ENCODE results near the gene PPP1R1A. TPM values are rescaled to one million over a fixed set of nuclear protein-coding genes. Genes with fewer than 3 reads are reported as not detected.

The PPP1R1A gene
- total RNA-seq, 2 donors from 2014 or later = 2.5 TPM; not detected in 1

DNA sequence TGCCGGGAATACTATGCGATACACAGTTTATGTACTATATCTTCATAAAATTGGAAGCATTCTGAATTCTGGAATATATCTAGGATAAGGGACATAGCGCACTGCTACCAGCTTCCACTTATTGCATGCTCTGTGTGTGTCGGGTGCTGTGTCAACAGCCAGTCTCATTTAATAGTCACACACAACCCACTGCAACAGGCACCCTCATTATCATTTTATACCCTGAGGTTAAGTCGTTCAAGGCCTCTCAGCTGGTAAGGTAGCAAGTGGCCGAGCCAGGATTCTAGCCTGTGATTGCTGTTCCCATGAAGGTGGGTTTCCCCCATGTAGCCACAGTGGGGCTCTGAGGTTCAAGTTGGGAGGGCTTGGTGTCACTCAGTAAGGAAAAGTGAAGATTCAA lies 7.0 kb downstream of the PPP1R1A start:
- no peak for DNase-seq
- ATAC-seq = no peak
- intact Hi-C loops (cut with DNase I, micrococcal nuclease) = no loop called here

DNA sequence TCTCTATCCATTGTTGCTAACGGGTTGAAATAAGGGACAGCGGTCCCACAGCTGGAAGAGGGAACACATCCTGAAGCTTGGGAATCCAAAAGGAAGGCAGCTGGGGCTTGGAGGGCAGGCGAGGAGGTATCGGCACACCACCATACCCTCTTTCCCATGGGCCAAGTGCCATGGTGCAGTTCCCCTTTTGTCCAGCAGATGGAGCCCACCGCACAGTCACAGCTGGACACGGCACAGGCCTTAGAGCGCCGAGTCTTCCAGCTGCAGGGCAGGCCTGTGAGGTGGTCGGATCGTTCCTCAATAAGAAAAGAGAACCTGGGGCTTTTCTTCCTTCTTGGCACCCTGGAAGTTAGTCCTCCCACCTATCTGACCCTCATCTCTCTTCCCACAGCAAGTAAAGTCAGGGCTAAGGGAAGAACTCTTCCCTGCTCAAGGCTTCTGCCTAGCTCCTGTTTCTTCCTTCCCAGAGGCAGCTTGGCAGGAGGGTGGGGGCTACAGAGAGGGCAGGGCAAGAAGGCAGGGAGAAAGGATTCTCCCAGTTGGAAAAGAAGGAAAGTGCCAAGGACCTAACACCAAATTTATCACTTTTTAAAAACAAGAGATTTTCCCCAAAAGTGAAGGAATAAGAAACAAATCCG lies 8.6 kb downstream of the PPP1R1A start:
- peak; percentile 95 for ATAC-seq
- intact Hi-C loops (cut with DNase I, micrococcal nuclease) = no loop called here

DNA sequence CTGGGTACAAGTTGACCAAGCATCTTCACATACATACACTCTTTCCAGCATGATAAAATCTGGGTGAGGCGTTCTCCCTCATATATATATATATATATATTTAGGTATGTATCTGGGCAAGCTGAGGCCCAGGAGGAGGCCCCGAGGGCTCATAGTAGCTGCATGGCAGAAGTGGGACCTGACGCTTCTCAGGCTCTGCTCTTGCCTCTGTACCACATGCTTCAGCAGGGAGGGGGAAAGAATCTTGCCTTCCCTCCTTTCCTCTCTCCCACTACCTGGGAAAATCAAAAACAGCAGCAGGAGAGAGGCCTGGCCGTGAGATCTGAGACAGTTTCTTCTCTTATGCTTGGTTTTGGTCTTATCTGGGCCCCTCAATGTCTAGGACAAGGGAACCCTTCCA lies 9.2 kb downstream of the PPP1R1A start:
- ATAC-seq (no peak), DNase-seq (no peak)

More for the DNA sequence above, 8.6 kb downstream of the PPP1R1A start:
- peak; percentile 64 to 85 for DNase-seq

DNA sequence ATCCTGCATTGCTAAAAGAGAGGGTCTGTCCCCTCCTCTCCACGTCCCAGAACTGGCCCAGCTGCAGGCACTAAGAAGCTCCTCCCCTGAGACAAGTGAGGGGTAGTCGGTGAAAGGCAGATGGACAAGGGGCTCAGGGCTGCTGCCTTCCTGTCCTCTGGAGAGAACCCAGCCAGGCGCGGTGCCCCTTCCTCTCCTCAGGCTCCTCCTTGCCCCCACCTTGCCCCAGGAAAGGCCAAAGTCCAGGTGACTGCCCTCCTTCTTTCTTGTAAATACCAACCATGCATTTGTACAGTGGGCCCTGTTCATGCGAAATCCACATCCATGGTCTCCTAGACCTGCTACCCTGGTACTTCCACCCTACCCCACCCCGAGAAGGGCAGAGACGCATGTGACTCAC lies 9.7 kb downstream of the PPP1R1A start:
- no peak for ATAC-seq
- DNase-seq = no peak
- intact Hi-C loops (cut with DNase I, micrococcal nuclease) = no loop called here

More for the DNA sequence above, 9.2 kb downstream of the PPP1R1A start:
- intact Hi-C loops (cut with DNase I, micrococcal nuclease) = no loop called here

DNA sequence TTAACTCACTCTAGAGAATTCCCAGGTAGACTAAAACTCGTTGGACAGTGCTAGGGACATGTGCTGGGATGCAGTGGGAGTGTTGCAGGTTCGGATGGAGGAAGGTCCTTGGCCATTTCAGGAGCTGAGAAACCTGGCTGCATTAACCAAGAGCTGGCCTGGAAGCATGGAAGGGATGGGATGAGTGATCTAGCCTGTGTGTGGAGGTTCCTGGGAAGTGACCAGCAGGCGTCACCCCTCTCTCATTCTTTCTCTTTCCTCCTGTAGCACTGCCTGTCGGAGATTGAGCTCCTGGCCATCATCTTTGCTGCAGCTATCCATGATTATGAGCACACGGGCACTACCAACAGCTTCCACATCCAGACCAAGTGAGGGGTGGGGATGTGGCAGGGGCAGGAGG lies 15.6 kb downstream of the PPP1R1A start:
- ATAC-seq (no peak), DNase-seq (no peak)
- intact Hi-C loops (cut with DNase I, micrococcal nuclease) = no loop called here

DNA sequence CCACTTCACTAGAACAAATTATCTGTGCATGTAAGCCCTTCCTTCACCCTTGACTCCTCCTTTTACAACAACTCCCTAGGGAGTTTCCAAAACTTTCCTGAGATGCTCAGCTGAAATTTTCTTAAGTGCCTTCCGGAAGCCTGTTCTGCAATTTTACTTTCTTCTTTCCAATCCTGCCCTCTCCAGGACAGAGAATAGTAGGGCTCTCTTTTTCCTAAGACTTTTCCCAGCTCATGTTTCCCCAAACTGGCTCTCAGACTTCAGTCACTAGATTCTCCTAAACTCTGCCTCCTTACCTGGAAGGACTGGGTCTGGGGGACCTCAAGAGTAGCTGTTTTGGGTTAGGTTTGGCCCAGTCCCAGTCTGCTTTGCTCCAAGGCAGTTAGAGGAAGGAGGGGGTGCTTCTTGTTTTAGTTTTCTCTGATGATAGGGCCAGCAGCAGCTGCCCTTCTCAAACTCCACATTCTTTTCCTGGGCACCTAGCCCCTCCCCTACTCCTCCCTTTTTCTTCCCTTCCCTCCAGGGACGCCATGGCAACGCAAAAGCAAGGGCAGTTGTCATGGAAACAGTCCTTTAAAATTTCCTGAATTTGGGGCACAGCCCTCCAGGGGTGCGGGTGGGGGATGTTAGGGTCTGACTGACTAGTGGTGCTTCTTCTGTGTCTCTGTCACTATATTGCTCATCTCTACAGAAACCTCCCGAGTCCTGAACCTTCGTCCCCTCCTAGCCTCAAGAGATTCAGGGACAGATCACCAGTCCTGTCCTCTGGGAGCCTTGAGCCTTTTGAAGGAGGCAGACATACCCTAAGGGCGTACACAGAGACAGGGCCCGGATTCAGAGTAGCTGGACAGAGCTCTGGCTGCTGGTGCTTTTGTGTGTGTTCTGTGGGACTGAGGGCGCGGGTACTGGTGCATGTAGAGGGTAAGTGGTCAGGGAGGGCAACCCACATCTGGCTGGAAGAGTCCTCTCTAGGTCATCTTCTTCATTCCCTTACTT lies 17.0 kb downstream of the PPP1R1A start:
- no peak for DNase-seq
- no peak for ATAC-seq
- intact Hi-C loops (cut with DNase I, micrococcal nuclease) = no loop called here

DNA sequence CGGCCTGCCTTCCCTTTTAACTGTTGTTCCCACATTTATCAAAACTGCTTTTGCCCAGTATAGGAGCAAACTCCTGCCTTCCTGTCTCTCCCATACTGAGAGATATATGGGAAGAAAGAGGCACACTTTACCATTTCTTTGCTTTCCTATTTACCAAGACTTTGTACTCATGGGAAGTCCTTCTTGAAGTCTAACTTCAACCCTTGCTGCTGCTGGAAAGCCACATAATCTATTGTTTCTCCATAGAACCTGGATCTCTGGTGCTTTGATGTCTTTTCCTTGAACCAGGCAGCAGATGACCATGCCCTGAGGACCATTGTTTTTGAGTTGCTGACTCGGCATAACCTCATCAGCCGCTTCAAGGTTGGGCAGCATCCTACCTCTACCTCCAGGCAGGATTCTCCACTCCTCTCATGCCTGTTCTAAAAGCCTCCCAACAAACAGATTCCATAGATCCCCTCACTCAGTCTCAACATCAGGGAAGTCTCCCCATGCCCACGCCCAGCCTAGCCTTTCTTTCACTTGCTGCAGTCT lies 18.4 kb downstream of the PPP1R1A start:
- intact Hi-C loops (cut with DNase I, micrococcal nuclease) = no loop called here
- ATAC-seq = no peak
- DNase-seq = no peak

DNA sequence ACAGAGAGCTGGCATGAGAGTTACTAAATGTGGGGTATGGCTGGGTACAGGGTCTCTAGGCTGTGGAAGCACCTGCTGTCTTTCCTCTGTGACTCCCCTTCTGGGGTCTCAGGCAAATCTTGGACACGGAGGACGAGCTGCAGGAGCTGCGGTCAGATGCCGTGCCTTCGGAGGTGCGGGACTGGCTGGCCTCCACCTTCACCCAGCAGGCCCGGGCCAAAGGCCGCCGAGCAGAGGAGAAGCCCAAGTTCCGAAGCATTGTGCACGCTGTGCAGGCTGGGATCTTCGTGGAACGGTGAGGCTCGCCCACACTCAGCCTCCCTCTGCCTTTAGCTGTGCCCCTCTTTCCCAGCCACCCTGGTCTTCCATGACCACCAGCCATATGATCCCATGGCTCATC lies 19.4 kb downstream of the PPP1R1A start:
- DNase-seq (no peak), ATAC-seq (no peak)
- intact Hi-C loops (cut with DNase I, micrococcal nuclease) = no loop called here

DNA sequence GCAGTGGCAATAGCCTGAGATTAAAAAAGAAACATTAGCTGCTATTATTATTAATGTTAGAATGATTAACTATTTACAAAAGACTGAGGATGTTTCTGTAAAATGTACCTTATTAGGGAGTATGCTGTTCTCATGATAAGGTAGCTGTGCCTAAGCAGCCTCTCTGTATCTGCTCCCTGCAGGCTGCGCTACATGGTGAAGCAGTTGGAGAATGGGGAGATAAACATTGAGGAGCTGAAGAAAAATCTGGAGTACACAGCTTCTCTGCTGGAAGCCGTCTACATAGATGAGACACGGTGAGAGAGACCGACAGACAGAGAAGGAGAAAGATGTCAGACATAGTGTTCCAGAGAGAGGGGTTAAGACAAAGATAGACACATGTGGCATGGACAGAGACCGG lies 21.7 kb downstream of the PPP1R1A start:
- DNase-seq (no peak), ATAC-seq (no peak)
- intact Hi-C loops (cut with DNase I, micrococcal nuclease) = no loop called here

DNA sequence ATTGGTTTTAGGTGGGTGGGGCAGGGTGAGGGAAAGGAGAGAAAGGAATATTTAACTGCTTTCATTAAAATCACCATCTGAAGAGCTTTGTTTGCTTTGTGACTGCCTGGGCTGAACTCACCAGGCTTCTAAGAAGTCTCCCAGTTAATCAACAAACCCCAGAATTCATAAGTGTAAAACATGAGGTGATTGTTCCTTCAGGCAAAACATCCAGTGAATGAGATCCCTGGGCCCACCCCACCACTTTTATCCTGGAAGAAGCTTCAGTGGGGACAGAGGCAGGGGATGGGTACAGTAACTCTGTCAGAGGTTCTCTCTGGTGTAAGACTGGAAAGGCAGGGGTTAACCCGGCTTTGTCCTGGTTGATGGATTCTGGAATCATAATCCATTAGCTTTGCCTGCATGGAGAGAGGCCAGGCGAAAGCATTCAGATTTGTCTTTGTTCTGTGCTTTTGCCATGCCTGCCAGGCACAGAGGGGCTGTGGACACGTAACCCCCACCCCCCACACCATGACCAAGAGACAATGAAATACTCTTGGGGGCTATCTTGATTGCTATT lies 22.4 kb downstream of the PPP1R1A start:
- ATAC-seq (no peak), DNase-seq (no peak)
- intact Hi-C loops (cut with DNase I, micrococcal nuclease) = no loop called here

DNA sequence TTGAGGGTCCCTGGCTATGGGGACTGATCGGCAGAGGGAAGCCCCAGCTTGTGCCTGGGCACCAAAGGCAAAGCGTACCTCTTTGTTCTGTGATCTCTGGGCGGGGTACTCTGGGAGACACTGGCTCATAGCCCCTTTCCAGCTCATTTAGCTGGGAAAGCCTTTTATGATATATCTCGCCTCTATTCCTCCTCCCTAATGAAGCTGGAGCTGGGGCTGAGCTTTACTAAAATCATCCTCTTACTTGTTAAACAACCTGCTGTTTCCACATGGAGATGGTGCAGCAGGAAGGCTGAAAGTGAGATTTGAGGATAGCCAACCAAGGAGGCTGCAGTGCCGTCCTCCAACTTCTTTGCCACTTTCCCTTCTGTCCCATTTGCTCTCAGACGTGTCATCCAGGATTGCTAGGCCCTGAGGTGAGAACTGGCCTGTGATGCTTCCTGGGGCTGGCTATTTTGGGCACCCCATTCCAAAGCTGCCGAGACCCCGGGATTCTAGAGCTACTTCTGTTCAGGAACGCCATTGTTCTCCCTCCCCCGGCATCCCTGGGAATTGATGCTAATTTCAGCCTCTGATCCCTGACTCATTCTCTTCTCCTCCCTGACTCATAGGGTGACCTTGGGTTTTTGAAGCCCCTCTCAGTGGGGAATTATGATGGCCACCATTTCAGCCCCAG lies 23.0 kb downstream of the PPP1R1A start:
- DNase-seq (no peak), ATAC-seq (no peak)
- intact Hi-C loops (cut with DNase I, micrococcal nuclease) = no loop called here

DNA sequence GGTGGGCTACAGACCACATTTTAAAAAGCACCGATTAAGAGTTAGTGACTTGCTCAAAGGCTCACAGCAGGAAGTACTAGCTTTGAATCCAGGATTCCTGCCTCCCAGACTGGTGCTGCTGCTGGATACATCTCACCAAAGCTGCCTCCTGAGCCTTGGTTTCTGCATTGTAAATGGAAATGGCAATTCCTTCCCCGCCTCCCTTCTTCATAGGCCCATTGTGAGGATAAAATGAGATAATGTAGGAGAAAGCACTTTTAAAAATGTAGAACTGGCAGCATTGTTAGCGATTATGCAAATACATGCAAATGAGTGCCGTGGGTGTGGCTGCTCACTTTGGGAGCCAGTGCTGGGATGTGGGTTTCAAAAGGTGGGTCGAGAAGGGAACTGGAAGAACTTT lies 23.7 kb downstream of the PPP1R1A start:
- DNase-seq (no peak), ATAC-seq (no peak)
- intact Hi-C loops (cut with DNase I, micrococcal nuclease) = no loop called here

DNA sequence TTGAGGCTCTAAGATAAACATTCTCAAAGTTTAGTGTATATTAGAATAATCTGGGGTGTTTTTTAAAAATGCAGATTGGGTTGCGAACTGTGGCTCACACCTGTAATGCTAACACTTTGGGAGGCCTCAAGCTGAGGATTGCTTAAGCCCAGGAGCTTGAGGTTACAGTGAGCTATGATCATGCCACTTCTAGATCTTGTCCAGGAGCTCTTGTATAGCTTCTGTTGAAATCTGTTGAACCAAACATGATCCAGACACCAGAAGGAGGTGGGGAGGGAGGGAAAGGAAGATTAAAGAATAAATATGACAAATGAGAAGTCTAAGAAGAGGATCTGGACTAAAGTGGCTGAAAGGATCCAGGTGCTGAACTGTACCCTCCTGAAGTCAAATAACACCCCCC lies 24.7 kb downstream of the PPP1R1A start:
- intact Hi-C loops (cut with DNase I, micrococcal nuclease) = no loop called here
- ATAC-seq = no peak
- no peak for DNase-seq

DNA sequence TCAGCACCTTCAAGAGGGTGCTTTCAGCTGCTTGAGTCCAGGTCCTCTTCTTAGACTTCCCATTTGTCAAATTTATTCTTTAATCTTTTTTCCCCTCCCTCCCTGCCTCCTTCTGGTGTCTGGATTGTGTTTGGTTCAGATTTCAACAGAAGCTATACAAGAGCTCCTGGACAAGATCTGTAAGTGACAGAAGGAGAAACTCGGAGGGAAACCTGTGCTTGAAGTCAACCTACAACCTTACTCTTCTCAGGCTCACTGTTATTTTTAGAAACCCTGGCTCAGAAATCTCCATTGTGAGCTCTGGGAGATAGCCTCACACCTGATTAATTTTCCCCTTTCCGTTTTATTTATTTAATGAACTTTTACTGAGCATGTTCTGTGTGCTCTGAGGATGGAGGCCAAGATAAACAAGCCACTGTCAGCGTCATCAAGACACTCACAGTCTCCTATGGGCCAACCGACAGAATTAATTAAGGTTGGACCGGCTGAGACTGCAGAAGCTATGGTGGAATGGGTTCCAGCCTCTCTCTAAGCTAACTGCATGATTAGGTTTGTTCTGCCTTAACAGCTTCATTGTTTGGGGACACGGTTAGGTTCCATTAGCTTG lies 25.6 kb downstream of the PPP1R1A start:
- intact Hi-C loops (cut with DNase I, micrococcal nuclease) = no loop called here
- ATAC-seq = no peak

DNA sequence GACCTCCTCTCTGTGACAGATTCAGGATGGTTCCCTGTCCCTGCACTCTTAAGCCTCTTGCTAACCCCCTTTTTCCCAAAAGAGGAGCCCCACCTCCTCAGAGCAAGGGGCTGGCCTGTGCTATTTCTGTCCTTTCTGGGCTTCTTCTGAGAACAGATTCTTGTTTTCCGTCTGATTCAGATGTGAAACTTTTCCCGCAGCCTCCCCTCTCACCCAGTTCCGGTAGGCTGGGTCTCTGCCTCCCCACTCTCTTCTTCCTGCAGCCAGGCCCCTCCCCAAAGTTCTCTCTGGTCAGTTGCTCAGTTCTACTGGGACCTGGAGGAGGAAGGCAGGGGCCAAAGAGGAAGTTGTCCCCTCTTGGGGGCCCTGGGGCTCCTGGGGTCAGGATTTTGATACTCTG lies 27.3 kb downstream of the PPP1R1A start:
- ATAC-seq (no peak), DNase-seq (peak in 1 of 2 donors; percentile 46)
- intact Hi-C loops (cut with DNase I, micrococcal nuclease) = no loop called here

More for the DNA sequence above, 25.6 kb downstream of the PPP1R1A start:
- peak in 1 of 2 donors; percentile 40 for DNase-seq

DNA sequence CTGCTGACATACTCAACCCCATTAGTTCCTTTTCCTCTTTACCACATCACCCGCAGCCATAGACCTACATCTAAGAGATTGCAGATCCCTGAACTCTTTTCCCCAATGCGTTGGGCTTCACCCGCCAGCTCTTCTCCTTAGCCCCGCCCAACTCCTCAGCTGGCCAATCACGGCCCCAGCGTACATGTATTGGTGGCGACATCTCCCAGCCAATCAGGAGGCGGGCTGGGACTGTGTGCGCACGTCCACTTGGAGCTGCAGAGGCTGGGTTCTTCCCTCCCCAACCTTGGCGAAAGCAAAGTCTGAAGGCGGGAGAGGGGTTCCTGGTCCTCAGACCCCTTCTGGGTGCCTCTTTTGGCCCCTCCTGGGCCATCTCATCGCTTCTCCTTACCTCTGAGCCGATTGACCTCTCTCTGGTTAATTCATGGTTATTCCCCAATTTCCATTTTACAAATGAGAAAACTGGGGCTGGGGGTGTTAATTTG lies 28.0 kb downstream of the PPP1R1A start:
- DNase-seq = peak; percentile 87 to 89
- peak; percentile 96 for ATAC-seq
- intact Hi-C loops (cut with DNase I, micrococcal nuclease) = no loop called here

DNA sequence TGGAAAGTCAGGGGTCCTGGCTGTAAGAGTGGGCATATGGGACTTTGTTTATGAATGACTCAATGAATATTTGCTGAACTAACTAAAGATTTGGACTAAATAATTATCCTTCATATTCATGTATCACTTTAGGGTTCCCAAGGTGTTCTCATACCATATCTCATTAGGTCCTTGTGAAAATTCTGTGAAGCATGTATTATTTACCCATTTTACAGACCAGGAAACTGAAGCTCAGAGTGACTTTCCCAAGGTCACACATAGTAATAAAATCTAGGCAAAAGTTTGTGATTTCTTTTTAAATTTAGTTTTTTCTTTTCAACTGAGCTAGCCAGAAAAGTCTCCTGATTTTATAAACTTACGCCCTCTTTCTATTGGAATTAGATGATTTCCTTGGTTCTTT lies 29.7 kb downstream of the PPP1R1A start:
- intact Hi-C loops (cut with DNase I, micrococcal nuclease) = no loop called here
- no peak for ATAC-seq
- DNase-seq = no peak

DNA sequence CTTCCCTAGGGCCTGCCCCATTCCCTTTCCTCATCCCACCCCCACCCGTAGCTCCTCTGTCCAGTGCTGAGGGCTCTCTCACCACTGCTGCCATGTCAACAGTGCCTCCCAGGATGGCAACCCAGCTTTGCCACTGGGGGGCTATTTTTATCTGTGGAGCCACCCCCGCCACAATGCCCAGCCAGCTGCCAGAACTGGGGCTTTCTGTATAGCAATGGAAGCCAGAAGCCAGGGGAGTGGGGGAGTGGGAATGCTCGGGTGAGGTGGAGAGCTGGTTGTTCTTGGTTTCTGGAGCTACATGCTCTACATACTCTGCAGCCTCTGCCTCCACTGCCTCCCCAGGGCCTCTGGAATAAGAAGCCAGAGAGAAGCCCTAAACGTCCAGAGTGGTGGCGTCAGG lies 30.1 kb downstream of the PPP1R1A start:
- no peak for DNase-seq
- no peak for ATAC-seq
- intact Hi-C loops (cut with DNase I, micrococcal nuclease) = no loop called here
